HG03064 (cell line): ENCODE data around the gene FLOT1.
A peak's percentile ranks its signal among the peaks of the same experiment; 100 is the strongest.

Experiments
- ATAC-seq: cut with Tn5 transposase; IDR thresholded peaks from one replicate; pipeline ENCODE4 v1.9.1; 2021; ENCODE audit warnings: low read depth; ENCODE audit not compliant: unreplicated experiment

FLOT1 gene

DNA sequence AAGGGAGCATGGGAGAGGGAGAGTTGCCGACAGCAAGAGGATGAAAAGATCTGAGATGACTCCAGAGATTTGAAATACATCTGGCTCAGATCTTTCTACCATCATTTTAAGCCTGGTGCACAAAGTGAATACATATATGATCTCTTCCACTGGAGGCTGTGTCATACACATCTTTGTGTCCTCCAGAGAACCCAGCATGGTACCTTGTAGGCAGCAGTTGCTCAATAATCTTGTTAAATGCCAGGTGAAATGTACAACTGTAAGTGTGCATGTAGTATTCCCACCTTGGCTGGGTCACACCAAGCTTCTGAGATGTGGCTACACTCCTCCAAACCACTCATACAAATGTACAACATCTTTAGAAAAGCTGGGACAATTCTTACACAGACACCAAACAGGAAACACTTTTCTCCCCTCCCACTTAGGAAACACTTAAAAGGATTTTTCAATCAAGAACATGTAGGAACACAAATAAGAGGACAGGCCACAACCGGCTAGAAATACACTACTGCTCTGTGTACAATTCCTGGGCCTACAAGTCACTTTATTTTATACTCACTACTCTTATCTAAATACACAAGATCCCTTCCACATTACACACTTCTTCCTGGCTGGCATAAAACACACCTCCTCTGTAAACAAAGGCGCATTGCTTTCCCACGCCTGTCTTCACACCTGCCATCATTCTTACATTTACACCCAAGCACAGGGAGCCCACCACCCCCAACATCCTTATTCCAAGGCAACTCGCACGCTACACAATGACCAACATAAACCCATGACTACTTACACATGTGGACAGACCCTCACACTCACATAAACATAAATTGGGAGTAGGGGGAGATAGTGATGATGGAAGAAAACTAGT is 5.6 kb upstream of the FLOT1 start:
- ATAC-seq: no peak

DNA sequence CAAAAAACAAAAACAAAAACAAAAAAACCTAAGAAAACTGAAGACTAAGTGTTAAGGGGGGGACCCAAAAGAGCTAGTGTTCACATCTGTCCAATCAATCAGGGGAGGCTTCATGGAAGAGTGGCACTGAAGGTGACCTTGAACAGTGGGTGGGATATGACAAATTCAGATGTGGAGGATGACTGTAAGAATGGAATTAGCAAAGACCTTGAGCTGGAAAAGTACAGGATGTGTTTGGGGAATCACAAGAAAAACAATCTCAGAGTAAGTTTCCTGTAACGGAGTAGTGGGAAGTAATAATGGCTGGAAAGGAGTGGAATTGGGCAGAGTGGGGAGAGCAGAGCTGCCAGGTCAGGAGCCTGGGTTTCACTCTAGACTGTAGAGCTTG is 4.8 kb upstream of the FLOT1 start:
- no peak for ATAC-seq

DNA sequence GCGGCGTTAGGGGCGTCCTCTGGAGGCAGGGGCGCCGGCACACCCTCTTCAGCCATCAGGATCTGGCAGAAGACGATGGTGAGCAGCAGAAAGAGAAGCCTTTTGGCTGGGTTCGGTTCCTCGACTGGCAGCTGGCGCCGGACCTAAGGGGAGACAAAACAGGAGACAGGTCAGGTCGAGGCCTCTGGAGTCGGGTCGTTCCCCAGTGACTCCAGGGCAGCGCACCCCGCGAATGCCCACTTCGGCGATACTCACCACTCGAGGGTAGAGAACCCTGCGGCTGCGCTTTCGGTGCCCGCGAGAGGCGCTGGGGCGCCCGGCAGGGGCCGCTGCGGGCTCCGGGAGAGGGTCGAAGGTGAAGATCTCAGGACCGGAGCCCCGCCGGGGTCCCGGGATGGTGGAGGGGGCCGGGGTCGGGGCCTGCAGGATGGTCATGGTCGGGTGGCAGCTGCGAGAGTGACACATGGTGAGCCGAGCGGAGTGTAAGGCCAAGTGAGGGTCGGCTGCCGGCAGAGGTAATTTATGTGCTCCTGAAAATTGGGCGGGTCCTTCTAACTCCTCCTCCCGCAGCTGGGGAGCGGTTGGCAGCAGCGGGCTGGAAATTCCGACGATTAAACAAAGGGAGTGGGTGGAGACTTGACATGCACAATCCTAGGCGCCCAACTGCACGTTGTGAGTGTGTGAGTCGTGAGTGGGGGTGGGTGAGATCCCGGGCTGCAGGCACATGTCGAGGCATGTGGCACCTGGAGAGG is 1.7 kb upstream of the FLOT1 start, which contains the start of gene IER3:
Gene IER3, minus strand, starts transcription at position 494 of the 752 bp plus-strand sequence. Its CDS starts 29 bp downstream, at position 465.
- ATAC-seq: no peak

DNA sequence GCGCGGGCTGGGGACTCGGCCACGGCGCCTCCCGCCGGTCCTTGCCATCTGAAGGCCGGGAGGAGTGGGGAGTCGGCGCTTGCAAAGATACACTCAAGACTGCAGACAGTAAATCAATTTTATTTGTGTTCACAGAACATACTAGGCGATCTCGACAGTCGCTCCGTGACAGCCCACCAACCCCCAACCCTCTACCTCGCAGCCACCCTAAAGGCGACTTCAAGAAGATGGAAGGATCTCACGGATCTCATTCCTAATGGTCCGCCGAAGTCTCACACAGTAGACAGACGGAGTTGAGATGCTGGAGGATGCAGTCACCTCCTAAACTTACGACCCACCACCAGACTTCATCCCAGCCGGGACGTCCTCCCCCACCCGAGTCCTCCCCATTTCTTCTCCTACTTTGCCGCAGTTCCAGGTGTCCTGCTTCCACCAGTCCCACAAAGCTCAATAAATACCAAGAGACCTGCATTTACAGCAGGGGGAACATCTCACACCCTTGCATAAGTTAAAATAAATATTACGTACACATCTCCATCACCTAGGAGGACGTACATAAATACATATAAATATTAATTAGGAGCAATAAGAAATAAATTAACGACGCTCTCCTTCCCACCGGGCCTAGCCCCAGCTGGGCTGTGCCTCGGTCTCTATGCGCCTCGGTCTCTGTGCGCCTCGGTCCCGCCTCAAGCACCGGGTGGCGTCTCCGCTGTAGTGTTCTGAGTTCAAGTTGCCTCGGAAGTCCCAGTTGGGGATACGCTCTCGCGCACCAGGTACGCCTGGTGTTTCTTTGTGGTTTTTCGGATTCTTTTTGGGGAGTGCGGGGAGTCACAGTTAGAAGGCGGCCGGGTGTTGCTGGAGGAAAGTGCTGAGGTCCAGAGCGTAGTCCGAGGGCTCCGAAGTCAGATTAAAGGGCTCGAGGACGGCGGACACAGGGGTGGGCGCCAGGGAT is 889 bp upstream of the FLOT1 start:
- ATAC-seq: peak; percentile 4

DNA sequence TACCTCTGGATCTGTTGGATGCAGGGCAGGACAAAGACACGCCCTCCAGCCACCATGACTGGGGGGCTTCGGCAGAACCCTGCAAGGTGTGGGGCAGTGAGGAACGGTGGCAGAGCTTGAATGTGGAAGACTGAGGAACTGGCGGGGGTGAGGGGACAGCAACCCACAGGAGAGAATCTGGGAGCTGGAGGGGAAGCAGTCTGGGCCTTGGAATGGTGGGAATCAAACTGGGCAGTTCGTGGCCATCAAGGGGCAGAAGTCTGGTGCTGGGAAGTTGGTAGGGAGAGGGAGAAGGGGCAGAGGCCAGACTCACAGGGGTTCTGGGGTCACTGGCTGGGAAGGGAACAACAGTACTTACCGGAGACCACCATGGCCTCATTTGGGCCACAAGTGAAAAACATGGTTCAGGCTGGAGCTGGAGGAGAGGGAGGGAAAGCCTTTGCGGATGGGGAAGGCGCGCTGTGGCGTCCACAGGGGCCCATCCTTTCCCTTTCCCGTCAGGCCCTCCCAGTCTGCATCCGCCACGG is 635 bp downstream of the FLOT1 start:
- no peak for ATAC-seq

DNA sequence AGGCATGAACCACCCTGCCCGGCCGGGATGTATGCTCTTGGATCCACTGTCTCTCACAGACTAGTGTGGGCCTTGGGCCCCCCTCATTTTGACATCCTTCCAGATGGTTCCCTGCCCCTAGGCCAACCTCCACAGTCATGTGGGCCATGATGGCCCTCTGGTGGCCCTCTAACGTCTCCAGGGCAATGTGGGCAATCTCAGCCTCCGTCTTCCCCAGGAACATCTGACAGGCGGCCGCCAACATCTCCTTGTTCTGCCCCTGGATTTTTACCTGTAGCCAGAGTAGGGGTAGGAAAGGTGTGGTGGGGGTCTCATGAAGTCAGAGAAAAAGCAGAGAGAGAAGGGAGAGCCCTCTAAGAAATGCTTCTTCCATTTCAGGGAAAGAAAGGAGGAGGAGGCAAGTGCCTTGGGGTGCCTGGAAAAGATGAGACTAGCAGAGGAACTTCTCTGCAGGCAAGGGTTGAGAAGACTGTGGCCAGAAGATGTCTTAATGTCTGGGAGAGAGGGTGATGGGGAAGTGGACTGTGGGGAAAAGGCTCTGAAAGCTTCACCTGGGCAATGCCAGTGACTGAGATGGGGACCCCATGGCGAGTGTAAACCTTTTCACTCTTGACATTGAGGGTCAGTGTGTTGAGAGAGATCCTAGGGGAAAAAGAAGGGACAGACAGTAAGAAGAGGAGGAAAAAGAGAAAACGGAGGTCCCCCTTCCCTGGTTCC is 1.3 kb downstream of the FLOT1 start:
- no peak for ATAC-seq

DNA sequence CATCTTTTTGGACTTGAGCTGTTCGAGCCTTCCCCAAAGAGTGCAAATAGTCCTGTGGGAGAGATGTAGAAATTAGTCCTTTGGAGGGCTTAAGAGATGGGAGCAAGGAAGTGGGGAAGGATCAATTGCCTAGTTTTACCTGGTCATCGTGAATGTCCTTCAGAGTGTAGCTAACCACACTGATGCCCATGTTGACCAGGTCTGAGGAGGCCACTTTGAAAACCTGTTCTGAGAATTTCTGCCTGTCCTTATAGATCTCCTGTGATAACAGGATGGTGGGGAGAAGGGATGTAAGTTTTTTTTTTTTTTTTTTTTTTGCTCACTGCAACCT is 2.0 kb downstream of the FLOT1 start:
- no peak for ATAC-seq

DNA sequence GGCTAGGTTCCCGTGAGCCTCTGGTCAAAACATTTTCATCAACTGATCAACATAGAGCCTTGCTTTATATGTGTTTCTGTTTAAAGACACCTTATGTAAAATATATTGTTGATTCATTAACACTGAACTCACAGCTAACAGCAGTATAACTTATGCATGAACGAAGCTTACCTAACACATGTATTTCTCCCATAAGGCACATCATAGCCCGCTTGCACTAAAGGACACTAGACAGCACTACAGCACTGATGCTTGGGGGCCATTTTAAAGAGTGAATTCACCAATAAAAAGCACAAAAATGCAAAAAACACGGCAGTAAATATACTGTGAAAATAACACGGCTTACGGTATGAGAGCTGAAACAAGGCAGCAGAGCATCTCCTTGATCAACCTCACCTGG is 4.0 kb downstream of the FLOT1 start:
- ATAC-seq: no peak

DNA sequence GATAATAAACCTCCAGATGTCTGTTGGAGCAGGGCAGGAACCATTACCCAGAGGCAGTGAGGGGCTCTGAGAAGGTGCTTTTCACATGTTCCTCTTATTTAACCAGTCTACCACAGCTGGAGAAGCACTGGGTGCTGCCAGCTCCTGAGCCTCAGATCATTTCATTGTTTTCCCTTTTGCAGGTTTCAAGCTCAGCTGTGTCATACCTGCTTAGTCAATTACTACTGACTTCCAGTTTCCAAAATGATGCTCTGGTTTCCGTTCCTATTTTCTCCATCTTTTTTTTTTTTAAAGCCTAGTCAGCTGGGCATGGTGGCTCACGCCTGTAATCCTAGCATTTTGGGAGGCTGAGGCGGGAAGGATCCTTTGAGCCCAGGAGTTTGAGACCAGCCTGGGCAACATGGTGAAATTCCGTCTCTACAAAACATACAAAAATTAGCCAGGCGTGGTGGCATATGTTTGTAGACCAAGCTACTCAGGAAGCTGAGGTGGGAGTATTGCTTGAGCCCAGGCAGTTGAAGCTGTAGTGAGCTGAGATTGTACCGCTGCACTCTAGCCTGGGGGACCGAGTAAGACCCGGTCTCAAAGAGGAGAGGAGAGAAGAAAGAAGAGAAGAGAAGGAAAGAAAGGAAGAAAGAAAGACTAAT is 6.7 kb downstream of the FLOT1 start:
- no peak for ATAC-seq

DNA sequence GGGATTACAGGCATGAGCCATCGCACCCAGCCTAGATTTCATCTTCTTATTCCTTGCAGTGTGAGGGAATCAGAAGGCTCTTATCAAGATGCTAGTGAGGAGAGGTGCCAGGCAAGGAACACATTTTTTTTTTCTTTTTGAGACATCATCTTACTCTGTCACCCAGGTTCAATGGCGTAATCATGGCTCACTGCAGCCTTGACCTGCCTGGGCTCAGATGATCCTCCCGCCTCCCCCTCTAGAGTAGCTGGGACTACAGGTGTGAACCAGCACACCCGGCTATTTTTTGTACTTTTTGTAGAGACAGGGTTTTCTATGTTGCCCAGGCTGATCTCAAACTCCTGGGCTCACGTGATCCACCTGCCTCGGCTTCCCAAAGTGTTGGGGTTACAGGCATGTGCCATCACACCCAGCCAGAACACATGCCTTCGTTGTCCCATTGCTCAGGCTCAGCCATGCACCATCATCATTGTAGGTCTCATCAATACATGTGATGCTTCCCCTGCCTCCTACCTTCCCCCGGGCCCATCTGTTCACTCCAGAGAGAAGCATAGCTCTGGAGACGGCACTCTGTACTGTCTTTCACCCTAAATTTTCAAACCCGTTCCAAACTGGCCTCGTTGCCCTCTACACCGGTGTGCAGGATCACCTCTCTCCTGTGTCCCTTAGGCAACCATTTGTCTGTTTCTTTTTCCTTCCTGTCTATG is 10.1 kb downstream of the FLOT1 start:
- no peak for ATAC-seq

DNA sequence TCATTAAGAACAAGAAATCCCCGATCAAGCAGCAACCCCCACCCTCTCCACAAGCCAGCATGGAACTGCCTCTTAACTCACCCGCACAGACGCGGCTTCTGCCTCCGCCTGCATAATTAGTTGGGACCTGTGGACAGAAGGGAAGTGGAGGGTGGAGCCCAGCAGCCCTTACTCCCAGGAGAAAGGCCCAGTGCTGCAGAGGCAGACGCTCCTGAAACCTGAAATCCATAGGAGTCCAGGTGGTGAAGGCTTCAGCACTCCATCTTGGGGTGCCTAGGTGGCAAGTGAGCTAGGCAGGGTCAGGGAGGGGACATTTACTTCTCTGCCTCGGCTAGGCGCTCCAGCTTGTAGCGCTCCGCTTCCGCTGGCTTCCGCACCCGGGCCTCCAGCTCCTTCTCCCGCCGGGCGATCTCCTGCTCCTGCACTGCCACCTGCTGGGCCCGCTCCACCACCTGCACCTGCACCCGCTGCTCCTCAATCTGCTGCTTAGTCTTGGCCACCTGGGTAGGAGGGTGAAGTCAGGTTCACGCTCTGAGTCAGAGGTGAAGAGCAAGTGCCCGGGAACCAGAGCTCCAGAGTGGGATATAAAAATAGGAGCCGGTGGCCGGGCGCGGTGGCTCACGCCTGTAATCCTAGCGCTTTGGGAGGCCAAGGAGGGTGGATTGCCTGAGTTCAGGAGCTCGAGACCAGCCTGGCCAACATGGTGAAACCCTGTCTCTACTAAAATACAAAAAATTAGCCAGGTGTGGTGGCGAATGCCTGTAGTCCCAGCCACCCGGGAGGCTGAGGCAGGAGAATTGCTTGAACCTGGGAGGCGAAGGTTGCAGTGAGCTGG is 11.7 kb downstream of the FLOT1 start:
- ATAC-seq: no peak

DNA sequence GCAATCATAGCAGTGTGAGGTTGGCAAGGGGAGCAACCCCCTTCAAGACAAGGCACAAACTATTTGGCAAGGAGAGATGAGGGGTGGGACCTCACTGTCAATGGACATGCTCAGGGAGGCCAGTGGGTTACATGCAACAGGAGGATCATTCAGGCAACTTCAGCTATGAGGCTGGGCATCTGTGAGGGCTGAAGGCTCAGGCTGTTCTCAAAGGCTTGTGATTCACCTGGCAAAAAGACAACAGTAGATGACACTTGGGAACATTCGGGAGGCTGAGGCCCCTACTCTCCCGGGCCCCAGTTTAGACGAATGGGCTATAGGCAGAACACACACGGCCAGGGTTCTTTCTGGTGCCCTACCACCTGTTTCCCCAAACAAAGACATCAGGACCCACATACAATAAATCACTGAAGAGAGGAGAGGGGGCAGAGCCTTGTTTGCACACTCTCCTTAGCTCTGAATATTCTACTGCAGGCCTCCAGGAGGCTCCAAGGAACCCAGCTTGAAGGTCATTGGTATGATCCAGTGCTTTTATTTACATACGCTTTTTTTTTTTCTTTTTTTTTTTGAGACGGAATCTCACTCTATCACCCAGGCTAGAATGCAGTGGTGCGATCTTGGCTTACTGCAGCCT is 14.4 kb downstream of the FLOT1 start:
- no peak for ATAC-seq

DNA sequence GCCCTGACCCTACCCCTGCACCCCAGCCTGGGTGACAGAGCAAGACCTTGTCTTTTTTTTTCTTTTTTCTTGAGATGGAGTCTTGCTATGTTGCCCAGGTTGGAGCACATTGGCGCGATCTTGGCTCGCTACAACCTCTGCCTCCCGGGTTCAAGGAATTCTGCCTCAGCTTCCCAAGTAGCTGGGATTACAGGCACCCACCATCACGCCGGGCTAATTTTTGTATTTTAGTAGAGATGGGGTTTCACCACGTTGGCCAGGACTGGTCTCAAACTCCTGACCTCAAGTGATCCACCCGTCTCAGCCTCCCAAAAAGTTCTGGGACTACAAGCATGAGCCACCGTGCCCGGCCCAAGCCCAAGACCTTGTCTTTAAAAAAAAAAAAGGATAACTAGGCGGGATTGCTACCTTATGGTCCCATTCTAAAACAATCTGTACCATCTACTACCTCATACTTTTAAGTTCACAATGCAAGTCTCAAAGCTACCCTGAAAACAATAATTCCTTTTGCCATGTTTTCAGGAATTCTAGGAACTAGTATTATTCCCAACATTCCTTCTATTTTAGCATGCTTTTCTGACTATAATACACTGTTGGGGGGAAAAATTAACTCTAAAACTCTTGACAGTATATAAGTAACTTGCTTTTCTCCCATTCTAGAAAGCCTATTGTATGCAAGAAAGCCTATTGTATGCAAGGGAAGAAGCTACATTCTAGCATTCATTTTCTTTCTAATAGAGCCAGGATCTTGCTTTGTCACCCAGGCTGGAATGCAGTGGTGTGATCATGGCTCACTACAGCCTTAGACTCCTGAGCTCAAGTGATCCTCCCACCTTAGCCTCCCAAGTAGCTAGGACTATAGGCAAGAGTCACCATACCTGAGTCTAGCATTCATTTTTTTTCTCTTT is 15.7 kb downstream of the FLOT1 start:
- no peak for ATAC-seq

DNA sequence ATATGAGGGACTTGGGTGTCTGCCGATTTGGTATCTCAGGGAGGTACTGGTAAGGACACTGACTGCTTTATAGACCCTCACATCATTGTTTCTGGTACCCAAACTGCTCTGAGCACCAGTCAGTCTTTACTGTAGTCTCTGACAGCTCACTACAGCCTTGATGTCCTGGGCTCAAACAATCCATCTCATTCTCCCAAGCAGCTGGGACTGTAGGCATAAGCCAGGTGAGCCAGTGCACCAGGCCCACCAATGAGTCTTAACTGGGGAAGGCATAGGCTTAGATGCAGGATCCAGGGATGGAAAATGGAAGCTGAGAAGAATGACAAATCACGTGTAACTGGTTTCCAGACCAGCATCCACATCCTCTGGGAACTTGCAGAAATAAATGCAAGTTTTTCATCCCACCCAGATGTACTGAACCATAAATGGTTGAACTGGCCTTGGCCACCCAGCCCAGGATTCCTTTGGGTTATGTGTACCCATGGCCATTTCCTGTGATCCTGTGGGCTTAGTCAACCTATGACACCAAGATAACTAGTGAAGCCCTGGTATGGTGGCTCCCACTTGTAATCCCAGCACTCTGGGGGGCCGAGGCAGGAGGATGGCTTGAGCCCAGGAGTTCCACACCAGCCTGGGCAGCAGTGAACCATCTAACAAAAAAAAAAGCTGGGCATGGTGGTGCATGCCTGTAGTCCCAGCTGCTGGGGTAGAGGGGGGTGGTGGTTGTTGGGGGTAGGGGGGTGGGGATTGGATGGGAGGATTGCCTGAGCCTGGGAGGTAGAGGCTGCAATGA is 16.6 kb downstream of the FLOT1 start:
- ATAC-seq: no peak

DNA sequence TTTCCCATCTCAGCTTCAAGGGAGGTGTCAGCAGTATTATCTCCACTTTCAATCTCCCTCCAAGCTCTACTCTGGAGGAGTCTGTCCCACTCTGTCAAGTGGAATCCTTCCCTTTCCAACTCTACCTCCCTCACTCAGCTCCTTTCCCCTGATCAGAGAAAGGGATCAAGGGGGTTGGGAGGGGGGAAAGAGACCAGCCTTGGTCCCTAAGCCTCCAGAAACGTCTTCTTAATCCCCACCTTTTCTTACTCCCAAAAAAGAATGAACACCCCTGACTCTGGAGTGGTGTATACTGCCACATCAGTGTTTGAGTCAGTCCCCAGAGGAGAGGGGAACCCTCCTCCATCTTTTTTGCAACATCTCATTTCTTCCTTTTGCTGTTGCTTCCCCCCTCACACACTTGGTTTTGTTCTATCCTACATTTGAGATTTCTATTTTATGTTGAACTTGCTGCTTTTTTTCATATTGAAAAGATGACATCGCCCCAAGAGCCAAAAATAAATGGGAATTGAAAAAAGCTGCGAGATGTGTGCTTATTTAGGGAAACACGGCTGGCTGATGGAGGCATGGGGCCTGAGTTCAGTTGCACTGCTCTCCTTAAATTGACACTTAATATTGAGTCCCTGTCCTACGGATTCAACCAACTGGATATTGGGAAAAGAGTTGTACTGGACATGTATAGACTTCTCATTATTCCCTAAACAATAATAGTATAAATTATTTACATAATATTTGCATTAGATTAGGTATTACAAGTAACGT is 17.4 kb downstream of the FLOT1 start:
- no peak for ATAC-seq
